GM21515 (cell line): ENCODE results near the gene CDH16.

ENCODE experiments used
- ATAC-seq: cut with Tn5 transposase; IDR thresholded peaks from one replicate; pipeline ENCODE4 v1.9.1; 2021; ENCODE audit not compliant: unreplicated experiment

Gene CDH16

GRCh38 chr16:66928702-66929388 lies 10.2 kb upstream of the CDH16 start:
- ATAC-seq, result no peak

GRCh38 chr16:66927918-66928649 lies 9.4 kb upstream of the CDH16 start:
- ATAC-seq, result no peak

GRCh38 chr16:66926961-66927436 lies 8.3 kb upstream of the CDH16 start:
- no peak for ATAC-seq

GRCh38 chr16:66926171-66926947 lies 7.7 kb upstream of the CDH16 start:
- no peak for ATAC-seq

GRCh38 chr16:66925322-66925840 lies 6.7 kb upstream of the CDH16 start, which contains the start of gene RRAD:
Gene RRAD (minus strand): TSS chr16:66925535. CDS start chr16:66925179, 356 bp downstream.
- no peak for ATAC-seq

- no peak for ATAC-seq
These were observed 6.0 kb upstream of the CDH16 start for GRCh38 chr16:66924527-66925321.

GRCh38 chr16:66923866-66924265 lies 5.2 kb upstream of the CDH16 start:
- no peak for ATAC-seq

- no peak for ATAC-seq
These were observed 4.6 kb upstream of the CDH16 start for GRCh38 chr16:66923247-66923731.

- ATAC-seq, result no peak
These were observed 3.2 kb upstream of the CDH16 start for GRCh38 chr16:66921729-66922450.

- ATAC-seq, result no peak
These were observed 2.4 kb upstream of the CDH16 start for GRCh38 chr16:66920924-66921680.

GRCh38 chr16:66920299-66920590 lies 1.6 kb upstream of the CDH16 start:
- no peak for ATAC-seq

GRCh38 chr16:66919569-66920298 lies 1.0 kb upstream of the CDH16 start:
- ATAC-seq, result no peak

- no peak for ATAC-seq
These were observed 330 bp downstream of the CDH16 start for GRCh38 chr16:66918355-66918754.

- ATAC-seq, result no peak
These were observed 944 bp downstream of the CDH16 start for GRCh38 chr16:66917741-66918140.

GRCh38 chr16:66916518-66916917 lies 2.2 kb downstream of the CDH16 start:
- ATAC-seq, result no peak

GRCh38 chr16:66915041-66915440 lies 3.6 kb downstream of the CDH16 start:
- ATAC-seq, result no peak

- no peak for ATAC-seq
These were observed 4.1 kb downstream of the CDH16 start for GRCh38 chr16:66914541-66914940.

- ATAC-seq, result no peak
These were observed 5.0 kb downstream of the CDH16 start for GRCh38 chr16:66913711-66914110.

- no peak for ATAC-seq
These were observed 5.6 kb downstream of the CDH16 start for GRCh38 chr16:66913081-66913480.
